GM13977 (cell line): ENCODE results near the gene CTAGE9.
"Not testable (repeated sequence)": the region's sequence is repeated elsewhere in the genome, so short reads cannot be mapped to it uniquely, and the experiment has no call there.

Experiments
- DNase-seq: peaks from one replicate; pipeline ENCODE4 v3.0.0; 2012; ENCODE audit warnings: low spot score
- in situ Hi-C: fragments of 300-500 bp; cut with MboI; formaldehyde crosslinking; loops from one replicate; pipeline ENCODE4 v1.12.0; 2022; ENCODE audit warnings: low sequenced_read_pairs, low pct_unique_long_range_greater_than_20kb, mixed read lengths, inconsistent platforms; ENCODE audit not compliant: unreplicated experiment
- TF ChIP-seq, protein P1 (sequence below): IDR thresholded peaks from 2 replicates; pipeline ENCODE4 v1.5.1; 2012; ENCODE audit warnings: mild to moderate bottlenecking, control low read depth; ENCODE audit not compliant: insufficient read depth; ENCODE audit errors: extremely low read depth, missing control alignments

The CTAGE9 gene, protein sequence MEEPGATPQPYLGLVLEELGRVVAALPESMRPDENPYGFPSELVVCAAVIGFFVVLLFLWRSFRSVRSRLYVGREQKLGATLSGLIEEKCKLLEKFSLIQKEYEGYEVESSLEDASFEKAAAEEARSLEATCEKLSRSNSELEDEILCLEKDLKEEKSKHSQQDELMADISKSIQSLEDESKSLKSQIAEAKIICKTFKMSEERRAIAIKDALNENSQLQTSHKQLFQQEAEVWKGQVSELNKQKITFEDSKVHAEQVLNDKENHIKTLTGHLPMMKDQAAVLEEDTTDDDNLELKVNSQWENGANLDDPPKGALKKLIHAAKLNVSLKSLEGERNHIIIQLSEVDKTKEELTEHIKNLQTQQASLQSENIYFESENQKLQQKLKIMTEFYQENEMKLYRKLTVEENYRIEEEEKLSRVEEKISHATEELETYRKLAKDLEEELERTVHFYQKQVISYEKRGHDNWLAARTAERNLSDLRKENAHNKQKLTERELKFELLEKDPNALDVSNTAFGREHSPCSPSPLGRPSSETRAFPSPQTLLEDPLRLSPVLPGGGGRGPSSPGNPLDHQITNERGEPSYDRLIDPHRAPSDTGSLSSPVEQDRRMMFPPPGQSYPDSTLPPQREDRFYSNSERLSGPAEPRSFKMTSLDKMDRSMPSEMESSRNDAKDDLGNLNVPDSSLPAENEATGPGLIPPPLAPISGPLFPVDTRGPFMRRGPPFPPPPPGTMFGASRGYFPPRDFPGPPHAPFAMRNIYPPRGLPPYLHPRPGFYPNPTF

GRCh38 chr6:131710917-131711316, at the start of gene CTAGE9:
CTAGE9 (minus strand) TSS chr6:131711017; CDS start chr6:131711017, 0 bp downstream.
- DNase-seq, in situ Hi-C loops: not testable (repeated sequence)

DNA sequence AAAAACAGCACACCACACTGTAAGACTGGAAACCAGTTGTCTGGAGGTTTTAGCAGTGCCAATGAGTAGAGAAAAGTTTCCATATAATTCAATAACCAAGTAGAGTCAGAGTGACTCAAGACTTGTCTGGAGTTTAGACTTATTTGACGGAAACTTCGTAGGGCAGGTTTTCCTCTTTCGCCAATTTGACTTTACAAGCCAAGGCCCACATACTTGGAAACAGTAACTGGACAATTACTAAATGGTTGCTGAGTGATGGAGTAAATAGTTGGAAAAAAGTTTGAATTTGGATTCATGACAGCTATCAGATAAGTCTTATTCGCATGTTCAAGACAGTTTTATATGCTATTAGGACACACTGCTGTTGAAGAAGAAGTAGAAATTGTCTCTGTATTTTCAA, 48.1 kb upstream of the CTAGE9 start:
- TF ChIP-seq, protein P1, sequence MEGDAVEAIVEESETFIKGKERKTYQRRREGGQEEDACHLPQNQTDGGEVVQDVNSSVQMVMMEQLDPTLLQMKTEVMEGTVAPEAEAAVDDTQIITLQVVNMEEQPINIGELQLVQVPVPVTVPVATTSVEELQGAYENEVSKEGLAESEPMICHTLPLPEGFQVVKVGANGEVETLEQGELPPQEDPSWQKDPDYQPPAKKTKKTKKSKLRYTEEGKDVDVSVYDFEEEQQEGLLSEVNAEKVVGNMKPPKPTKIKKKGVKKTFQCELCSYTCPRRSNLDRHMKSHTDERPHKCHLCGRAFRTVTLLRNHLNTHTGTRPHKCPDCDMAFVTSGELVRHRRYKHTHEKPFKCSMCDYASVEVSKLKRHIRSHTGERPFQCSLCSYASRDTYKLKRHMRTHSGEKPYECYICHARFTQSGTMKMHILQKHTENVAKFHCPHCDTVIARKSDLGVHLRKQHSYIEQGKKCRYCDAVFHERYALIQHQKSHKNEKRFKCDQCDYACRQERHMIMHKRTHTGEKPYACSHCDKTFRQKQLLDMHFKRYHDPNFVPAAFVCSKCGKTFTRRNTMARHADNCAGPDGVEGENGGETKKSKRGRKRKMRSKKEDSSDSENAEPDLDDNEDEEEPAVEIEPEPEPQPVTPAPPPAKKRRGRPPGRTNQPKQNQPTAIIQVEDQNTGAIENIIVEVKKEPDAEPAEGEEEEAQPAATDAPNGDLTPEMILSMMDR = no peak
- in situ Hi-C loops = no loop called here
- DNase-seq = no peak

DNA sequence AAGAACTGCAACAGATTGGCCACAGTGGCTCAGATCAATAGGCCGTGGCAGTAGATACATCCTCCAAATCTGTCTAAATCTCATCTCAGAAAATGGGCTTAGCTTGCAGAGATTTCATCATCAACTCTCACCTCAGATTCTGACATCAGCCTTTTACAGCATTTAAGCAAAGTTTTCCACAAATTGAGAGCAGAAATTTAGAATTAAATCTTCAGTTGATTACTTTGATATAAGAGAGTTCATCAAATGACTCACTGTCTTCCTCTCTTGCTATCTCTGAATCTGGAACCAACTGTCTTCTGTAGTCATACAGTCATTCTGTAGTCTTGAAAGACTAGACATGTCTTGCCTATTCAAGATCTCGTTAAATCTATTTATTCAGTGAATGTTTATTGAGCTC, 45.2 kb upstream of the CTAGE9 start:
- in situ Hi-C loops = no loop called here
- DNase-seq = no peak
- TF ChIP-seq, protein P1 = no peak

- in situ Hi-C loops = no loop called here
- TF ChIP-seq, protein P1 = no peak
- no peak for DNase-seq
These were observed 44.8 kb upstream of the CTAGE9 start for GRCh38 chr6:131755597-131755996.

GRCh38 chr6:131754715-131755567, 44.1 kb upstream of the CTAGE9 start:
- DNase-seq = no peak
- in situ Hi-C loops = no loop called here
- TF ChIP-seq, protein P1 = no peak

GRCh38 chr6:131754088-131754487, 43.3 kb upstream of the CTAGE9 start:
- DNase-seq = no peak
- TF ChIP-seq, protein P1 = no peak
- in situ Hi-C loops = no loop called here

DNA sequence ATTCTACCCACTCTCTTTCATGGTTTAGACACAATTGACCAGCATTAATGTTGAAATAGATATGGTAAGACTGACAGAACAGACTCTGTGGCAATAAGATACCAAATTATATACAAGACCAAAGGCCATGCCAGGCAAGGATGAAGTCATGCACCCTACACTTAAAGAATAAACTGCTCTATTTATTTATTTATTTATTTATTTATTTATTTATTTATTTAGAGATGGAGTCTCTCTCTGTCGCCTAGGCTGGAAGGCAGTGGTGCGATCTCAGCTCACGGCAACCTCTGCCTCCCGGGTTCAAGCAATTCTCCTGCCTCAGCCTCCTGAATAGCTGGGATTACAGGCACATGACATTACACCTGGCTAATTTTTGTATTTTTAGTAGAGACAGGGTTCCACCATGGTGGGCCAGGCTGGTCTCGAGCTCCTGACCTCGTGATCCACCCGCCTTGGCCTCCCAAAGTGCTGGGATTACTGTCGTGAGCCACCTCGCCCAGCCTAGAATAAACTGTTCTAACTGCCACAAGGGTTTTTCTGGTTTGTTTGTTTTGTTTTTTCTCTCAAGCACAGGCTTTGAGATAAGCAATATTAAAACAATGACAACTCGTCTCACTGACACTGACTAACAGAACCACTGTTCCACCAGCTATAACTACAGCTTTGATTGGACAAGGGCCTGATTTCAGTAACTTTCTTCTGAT, 40.3 kb upstream of the CTAGE9 start:
- DNase-seq, in situ Hi-C loops: not testable (repeated sequence)
